ENCODE data around the gene RIMS1.

GRCh38 chr6:72440611-72441010 lies 554.3 kb downstream of the RIMS1 start:
- TF ChIP-seq POLR2AphosphoS5 (IDR thresholded peaks at IDR 0.05; ENCODE audit: low read depth) (no peak), CTCF (IDR thresholded peaks at IDR 0.05; ENCODE audit: insufficient read depth, low read length) (no peak), SPI1 (IDR thresholded peaks at IDR 0.05; ENCODE audit: borderline replicate concordance, low read depth) (no peak)
